Effector memory CD4-positive, alpha-beta T cell (primary cell): ENCODE results near the gene DNAJC17.

Experiments used
- DNase-seq, 3 donors: peaks; one replicate each; pipeline ENCODE4 v3.0.0-alpha.2; 2020
- H3K27ac ChIP-seq: 2 replicates; pipeline ENCODE4 v1.7.0; 2013; ENCODE audit warnings: mild to moderate bottlenecking, low read length, moderate library complexity; ENCODE audit not compliant: insufficient read depth, poor library complexity, severe bottlenecking
- H3K27me3 ChIP-seq: replicated peaks from 2 replicates; pipeline ENCODE4 v1.7.0; 2013; ENCODE audit warnings: mild to moderate bottlenecking, low read length; ENCODE audit not compliant: insufficient read depth, control insufficient read depth, poor library complexity, severe bottlenecking
- H3K36me3 ChIP-seq: 2 replicates; pipeline ENCODE4 v1.7.0; 2013; ENCODE audit warnings: mild to moderate bottlenecking, low read length, moderate library complexity; ENCODE audit not compliant: control insufficient read depth, insufficient read depth
- H3K4me1 ChIP-seq: 2 replicates; pipeline ENCODE4 v1.7.0; 2013; ENCODE audit warnings: low read length, mild to moderate bottlenecking; ENCODE audit not compliant: control insufficient read depth, insufficient read depth, poor library complexity, severe bottlenecking
- H3K4me3 ChIP-seq: 2 replicates; pipeline ENCODE4 v1.7.0; 2013; ENCODE audit warnings: low read length, low read depth, mild to moderate bottlenecking; ENCODE audit not compliant: insufficient read depth, poor library complexity, severe bottlenecking
- H3K9me3 ChIP-seq: 2 replicates; pipeline ENCODE4 v1.7.0; 2013; ENCODE audit warnings: mild to moderate bottlenecking, low read length, moderate library complexity; ENCODE audit not compliant: control insufficient read depth

DNAJC17 gene

GRCh38 chr15:40812721-40813425 lies 5.6 kb upstream of the DNAJC17 start:
- H3K9me3 ChIP-seq, result no peaks in the 10 kb centered on the region
- peaks cover 30% of the 10 kb centered on the region for H3K36me3 ChIP-seq
- no peak overlapping the region for H3K4me3 ChIP-seq
- no peaks in the 10 kb centered on the region for H3K27me3 ChIP-seq
- DNase-seq, result no peak
- H3K27ac ChIP-seq, result no peak overlapping the region
- peaks cover 4% of the 10 kb centered on the region for H3K4me1 ChIP-seq

GRCh38 chr15:40808861-40809450 lies 1.7 kb upstream of the DNAJC17 start:
- DNase-seq, result no peak
- Histone ChIP-seq H3K36me3 (peaks cover 29% of the 10 kb centered on the region), H3K27me3 (no peaks in the 10 kb centered on the region), H3K9me3 (no peaks in the 10 kb centered on the region), H3K4me1 (peaks cover 10% of the 10 kb centered on the region), H3K27ac (no peak overlapping the region), H3K4me3 (no peak overlapping the region)

GRCh38 chr15:40807888-40808461 lies 702 bp upstream of the DNAJC17 start:
- Histone ChIP-seq H3K27me3 (no peaks in the 10 kb centered on the region), H3K4me1 (peaks cover 10% of the 10 kb centered on the region), H3K4me3 (peak overlapping the region; percentile 99), H3K36me3 (peaks cover 19% of the 10 kb centered on the region), H3K9me3 (no peaks in the 10 kb centered on the region), H3K27ac (peak overlapping the region; percentile 91)
- no peak for DNase-seq

DNA sequence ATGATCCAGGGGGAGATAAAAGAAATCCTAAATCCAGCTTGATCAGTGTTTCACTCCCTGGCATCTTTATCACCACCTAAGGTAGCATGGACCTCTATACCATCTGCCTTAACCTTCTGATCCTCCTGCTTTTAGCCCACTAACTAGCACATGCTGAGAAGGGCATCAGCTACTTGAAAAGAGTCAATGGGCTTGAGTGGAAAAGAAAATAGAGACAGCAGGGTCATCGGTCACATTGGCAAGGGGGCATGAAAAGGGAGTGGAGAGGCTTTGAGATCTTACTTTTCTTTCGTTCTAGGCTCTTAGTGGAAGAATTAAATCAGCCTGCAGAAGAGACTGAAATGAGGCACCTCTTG lies 623 bp downstream of the DNAJC17 start:
- H3K36me3 ChIP-seq, result peaks cover 13% of the 10 kb centered on the region
- no peaks in the 10 kb centered on the region for H3K9me3 ChIP-seq
- no peaks in the 10 kb centered on the region for H3K27me3 ChIP-seq
- H3K27ac ChIP-seq, result peak overlapping the region; percentile 91
- DNase-seq, result no peak
- peaks cover 10% of the 10 kb centered on the region for H3K4me1 ChIP-seq
- peak overlapping the region; percentile 99 for H3K4me3 ChIP-seq

GRCh38 chr15:40803688-40804087 lies 3.6 kb downstream of the DNAJC17 start:
- no peak for DNase-seq
- Histone ChIP-seq H3K36me3 (no peaks in the 10 kb centered on the region), H3K9me3 (no peaks in the 10 kb centered on the region), H3K4me3 (no peak overlapping the region), H3K27ac (no peak overlapping the region), H3K4me1 (peaks cover 10% of the 10 kb centered on the region), H3K27me3 (no peaks in the 10 kb centered on the region)

DNA sequence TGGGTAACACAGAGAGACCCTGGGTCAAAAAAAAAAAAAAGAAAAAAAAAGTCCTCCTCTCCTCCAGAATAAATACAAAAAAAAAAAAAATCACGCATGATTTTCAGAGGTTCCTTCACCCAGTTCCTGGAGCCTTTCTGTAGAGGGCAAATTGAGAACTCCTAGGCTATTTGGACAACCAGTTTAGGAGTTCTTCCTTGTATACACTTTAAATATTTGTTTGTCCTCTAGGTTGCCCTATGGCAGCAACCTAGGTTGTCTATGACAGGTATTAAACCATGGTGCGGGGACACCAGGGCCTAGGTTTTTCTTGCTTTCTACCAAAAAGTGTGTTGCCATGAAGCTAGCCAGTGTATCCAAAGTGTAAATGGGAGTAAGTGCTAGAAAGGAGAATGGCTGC lies 4.2 kb downstream of the DNAJC17 start:
- no peak overlapping the region for H3K27ac ChIP-seq

GRCh38 chr15:40799523-40799922 lies 7.8 kb downstream of the DNAJC17 start:
- no peak for DNase-seq
- Histone ChIP-seq H3K27me3 (no peaks in the 10 kb centered on the region), H3K27ac (no peak overlapping the region), H3K4me3 (no peak overlapping the region), H3K9me3 (no peaks in the 10 kb centered on the region), H3K36me3 (no peaks in the 10 kb centered on the region), H3K4me1 (no peaks in the 10 kb centered on the region)

More for the DNA sequence above, 4.2 kb downstream of the DNAJC17 start:
- Histone ChIP-seq H3K27me3 (no peaks in the 10 kb centered on the region), H3K9me3 (no peaks in the 10 kb centered on the region), H3K4me3 (no peak overlapping the region), H3K36me3 (no peaks in the 10 kb centered on the region), H3K4me1 (peaks cover 8% of the 10 kb centered on the region)
- DNase-seq, result no peak

GRCh38 chr15:40796512-40796911 lies 10.8 kb downstream of the DNAJC17 start:
- H3K27ac ChIP-seq, result no peak overlapping the region
- no peak for DNase-seq

DNA sequence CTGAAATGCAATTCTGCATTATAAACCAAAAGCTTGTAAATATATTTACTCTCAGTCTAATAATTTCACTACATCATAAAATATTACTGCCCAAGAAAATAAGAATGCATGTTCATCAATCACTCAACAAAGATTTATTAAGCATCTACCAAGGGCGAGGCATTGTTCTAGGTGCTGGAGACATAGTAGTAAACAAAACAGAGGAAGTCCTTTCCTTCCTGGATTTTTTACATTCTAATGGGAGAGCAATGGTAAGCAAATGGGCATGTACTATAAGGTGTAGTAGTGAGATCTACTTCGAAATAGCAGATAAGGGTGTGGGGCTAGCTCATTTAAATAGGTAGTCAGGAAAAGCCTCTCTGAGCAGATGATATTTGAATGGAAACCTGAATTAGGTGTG lies 11.2 kb downstream of the DNAJC17 start:
- Histone ChIP-seq H3K4me1 (no peaks in the 10 kb centered on the region), H3K4me3 (no peak overlapping the region), H3K27me3 (no peaks in the 10 kb centered on the region), H3K9me3 (no peaks in the 10 kb centered on the region), H3K36me3 (peaks cover 4% of the 10 kb centered on the region), H3K27ac (no peak overlapping the region)
- DNase-seq, result no peak

More at GRCh38 chr15:40796512-40796911, 10.8 kb downstream of the DNAJC17 start:
- H3K9me3 ChIP-seq, result no peaks in the 10 kb centered on the region
- H3K36me3 ChIP-seq, result peaks cover 4% of the 10 kb centered on the region
- no peaks in the 10 kb centered on the region for H3K4me1 ChIP-seq
- H3K27me3 ChIP-seq, result no peaks in the 10 kb centered on the region
- H3K4me3 ChIP-seq, result no peak overlapping the region

DNA sequence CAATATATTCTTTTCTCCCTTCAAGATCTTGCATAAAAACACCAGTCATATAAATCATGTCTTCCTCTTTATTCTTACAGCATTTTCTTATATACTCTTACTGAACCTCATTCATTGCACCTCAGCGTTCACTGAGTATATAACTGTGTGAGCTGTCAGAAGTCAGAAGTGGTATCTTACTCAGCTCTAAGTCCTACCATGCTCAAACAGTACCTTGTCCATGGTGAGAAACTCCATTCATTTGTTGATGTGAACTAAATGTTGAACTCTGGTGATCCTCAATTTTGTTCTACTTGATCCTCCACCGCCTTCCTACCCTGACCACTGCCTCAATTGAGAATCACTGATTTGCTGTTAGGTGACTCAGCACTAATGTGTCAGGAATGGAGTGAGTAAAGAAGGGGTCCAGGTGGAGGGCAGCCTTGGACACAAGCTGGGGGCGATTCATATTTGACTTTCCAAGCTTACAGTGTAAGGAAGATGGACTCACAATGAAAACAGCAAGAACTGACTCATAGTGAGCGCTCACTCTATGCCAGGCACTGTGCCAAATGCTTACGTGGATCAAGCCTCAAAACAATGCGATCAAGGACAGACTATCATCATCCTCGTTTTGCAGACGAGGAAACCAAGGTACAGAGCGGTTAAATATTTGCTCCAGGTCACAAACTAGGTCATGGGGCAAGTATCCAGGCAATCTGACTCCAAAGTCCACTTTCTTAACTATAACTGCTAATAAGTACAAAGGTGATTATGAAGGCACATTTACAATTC lies 13.9 kb downstream of the DNAJC17 start:
- Histone ChIP-seq H3K27me3 (no peaks in the 10 kb centered on the region), H3K4me1 (no peaks in the 10 kb centered on the region)
- DNase-seq, result no peak

More for the DNA sequence above, 13.9 kb downstream of the DNAJC17 start:
- peaks cover 4% of the 10 kb centered on the region for H3K36me3 ChIP-seq
- no peak overlapping the region for H3K4me3 ChIP-seq
- no peaks in the 10 kb centered on the region for H3K9me3 ChIP-seq
- no peak overlapping the region for H3K27ac ChIP-seq
